Stimulated activated naive CD8-positive, alpha-beta T cell treated with anti-CD3 and anti-CD28 coated beads, Interleukin-15, amount 100 ng/mL, for 72 hours (primary cell): ENCODE data around the gene GIT2.
"Not testable (repeated sequence)": the region's sequence is repeated elsewhere in the genome, so short reads cannot be mapped to it uniquely, and the experiment has no call there.

Experiments
- ATAC-seq: fragments of 150-1000 bp; cut with Tn5 transposase; 2 replicates; pipeline ENCODE4 v1.10.0; 2021; ENCODE audit warnings: mild to moderate bottlenecking, moderate library complexity
- DNase-seq, 2 donors: peaks; one replicate each; pipeline ENCODE4 v3.0.0; 2021 to 2022
- H3K27ac Mint-ChIP-seq, 2 donors: one replicate each; pipeline ENCODE4 v1.8.0; 2022; ENCODE audit warnings: mild to moderate bottlenecking in 2 of 2, mixed read lengths in 2 of 2, moderate library complexity in 2 of 2
- H3K27me3 Mint-ChIP-seq: one replicate; pipeline ENCODE4 v1.8.0; 2022; ENCODE audit warnings: mixed read lengths
- H3K4me1 Mint-ChIP-seq: one replicate; pipeline ENCODE4 v1.8.0; 2022; ENCODE audit warnings: mild to moderate bottlenecking, mixed read lengths
- H3K4me3 Mint-ChIP-seq, 2 donors: one replicate each; pipeline ENCODE4 v1.8.0; 2022; ENCODE audit warnings: mild to moderate bottlenecking in 2 of 2, mixed read lengths in 2 of 2, moderate library complexity in 1 of 2
- H3K9me3 Mint-ChIP-seq, 2 donors: one replicate each; pipeline ENCODE4 v1.8.0; 2022; ENCODE audit warnings: mixed read lengths in 2 of 2

The GIT2 gene

DNA sequence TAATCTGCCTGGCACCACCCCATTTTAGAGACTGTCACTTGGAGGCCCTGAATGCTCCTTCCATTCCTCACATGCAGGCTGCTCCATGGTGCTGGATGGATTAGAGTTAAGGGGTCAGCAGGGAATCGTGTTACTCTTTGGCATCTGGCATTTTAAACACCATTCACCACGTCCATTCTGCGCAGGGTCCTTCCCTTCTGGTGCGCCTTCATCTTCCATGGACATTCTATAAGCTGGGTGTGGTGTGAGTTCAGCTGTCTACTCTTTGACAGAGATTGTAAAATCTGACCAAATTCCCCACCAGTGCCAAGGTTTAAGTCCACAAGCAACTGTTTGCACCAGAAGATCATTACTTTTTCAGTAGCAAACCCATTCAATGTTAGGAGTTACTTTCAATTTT, 47.8 kb downstream of the GIT2 start:
- Mint-ChIP-seq H3K27me3 (no peaks in the 10 kb centered on the region), H3K4me1 (peaks cover 43% of the 10 kb centered on the region), H3K9me3 (no peaks in the 10 kb centered on the region), H3K27ac (peak overlapping the region in 1 of 2 donors; percentile 80), H3K4me3 (no peak overlapping the region)
- ATAC-seq (no peak), DNase-seq (no peak)

DNA sequence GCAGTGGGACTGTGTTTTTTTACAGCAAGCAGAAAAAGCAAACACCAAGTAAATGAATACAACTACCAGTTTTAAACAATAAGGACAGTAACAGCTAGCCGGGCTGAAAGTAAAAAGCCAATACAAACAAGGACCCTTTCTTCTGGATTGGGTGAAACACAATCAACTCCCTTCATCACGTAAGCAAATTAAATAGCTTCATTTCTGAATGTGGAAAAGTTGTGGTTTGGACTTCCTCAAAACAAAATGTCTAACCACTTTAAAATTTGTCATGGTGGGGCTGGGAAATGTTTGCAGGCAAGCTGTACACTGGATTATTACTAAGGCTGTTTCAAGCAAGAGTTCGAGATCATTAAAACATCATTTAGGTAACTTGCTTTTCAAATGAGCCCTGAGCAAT, 48.6 kb downstream of the GIT2 start:
- H3K4me1 Mint-ChIP-seq: peaks cover 35% of the 10 kb centered on the region
- no peaks in the 10 kb centered on the region for H3K27me3 Mint-ChIP-seq
- ATAC-seq (no peak), DNase-seq (no peak)
- H3K4me3 Mint-ChIP-seq: no peak overlapping the region
- H3K9me3 Mint-ChIP-seq: no peaks in the 10 kb centered on the region
- H3K27ac Mint-ChIP-seq: peak overlapping the region; percentile 57 to 94

DNA sequence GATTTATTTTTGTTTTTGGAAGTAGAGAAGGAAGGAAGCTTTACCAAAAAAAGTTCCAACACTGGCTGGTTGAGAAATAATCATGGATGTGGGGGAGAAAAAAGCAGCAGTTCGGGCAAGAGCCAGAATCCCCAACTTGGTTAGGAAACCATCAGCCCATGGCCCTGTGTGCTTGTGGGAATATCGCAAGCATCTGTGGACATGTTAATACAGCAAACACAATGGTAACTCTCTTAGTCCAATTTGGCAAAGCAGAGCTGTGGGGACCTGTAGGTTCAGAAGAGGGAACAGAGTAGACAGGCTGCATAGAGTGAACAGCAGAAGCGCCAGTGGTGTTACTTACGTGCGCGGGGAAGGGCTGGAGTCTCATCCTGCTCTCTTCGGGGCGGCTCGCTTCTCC, 49.3 kb downstream of the GIT2 start:
- DNase-seq (no peak), ATAC-seq (no peak)
- peak overlapping the region in 1 of 2 donors; percentile 94 for H3K27ac Mint-ChIP-seq
- no peaks in the 10 kb centered on the region for H3K9me3 Mint-ChIP-seq
- H3K27me3 Mint-ChIP-seq: no peaks in the 10 kb centered on the region
- peaks cover 30% of the 10 kb centered on the region for H3K4me1 Mint-ChIP-seq
- no peak overlapping the region for H3K4me3 Mint-ChIP-seq

DNA sequence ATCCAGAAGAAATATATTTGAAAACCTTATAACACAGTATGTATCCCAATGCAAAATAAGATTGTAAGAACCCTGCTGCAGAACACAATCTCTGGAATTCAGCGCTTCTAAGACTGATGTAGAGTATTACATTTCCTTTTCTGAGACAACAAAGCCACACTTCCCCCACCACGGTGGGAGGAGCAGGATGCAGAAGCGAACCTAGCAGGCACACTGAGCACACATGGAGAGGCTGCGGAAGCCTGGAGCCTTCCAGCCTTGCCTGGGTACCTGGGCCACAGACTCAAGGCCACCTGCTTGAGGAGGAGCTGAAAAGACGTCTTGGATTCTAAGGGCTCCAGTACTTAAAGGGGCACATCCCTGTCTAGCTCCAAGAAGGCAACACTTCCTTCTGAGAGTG, 49.7 kb downstream of the GIT2 start:
- ATAC-seq (no peak), DNase-seq (no peak)
- H3K9me3 Mint-ChIP-seq: no peaks in the 10 kb centered on the region
- peaks cover 26% of the 10 kb centered on the region for H3K4me1 Mint-ChIP-seq
- H3K27ac Mint-ChIP-seq: peak overlapping the region in 1 of 2 donors; percentile 94
- no peaks in the 10 kb centered on the region for H3K27me3 Mint-ChIP-seq
- no peak overlapping the region for H3K4me3 Mint-ChIP-seq

DNA sequence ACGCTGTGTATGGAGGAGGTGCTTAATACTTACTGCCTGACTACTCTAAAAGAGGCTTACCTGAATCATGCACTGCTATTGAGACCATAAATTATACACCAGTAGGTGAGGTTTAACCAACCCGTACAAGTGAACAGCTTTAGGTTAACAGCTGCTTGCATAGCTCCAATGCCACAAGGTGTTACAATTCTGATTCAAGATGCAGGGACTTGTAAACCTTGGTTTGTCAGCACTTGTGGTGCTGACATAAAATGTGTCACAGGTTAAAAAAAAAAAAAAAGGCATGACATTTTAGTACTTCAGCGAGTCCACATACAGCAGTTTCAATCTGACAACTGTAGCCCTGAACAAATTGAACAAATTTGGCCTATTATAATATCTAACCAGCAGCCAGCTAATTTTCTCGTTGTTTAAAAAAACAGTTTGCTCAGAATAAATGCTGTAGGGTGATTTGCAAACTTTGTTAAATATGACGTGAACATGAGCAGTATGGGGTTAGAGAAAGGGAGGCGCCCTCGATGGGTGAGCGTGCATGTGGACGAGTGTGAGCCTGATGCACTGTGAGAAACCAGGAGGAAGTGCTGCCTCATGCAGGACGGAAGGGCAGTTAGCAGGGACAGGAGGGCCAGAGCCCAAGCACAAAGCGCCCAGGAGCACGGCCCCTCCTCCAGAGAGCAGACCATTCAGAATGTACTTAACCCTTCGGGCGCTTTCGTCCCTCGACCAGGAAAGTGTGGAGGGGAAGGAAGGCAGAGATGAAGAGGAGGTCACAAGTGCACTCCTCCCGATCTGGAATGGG, 51.4 kb downstream of the GIT2 start:
- Mint-ChIP-seq H3K4me1 (peaks cover 25% of the 10 kb centered on the region), H3K27ac (no peak overlapping the region), H3K9me3 (no peaks in the 10 kb centered on the region), H3K27me3 (no peaks in the 10 kb centered on the region), H3K4me3 (no peak overlapping the region)
- ATAC-seq (no peak), DNase-seq (no peak)

DNA sequence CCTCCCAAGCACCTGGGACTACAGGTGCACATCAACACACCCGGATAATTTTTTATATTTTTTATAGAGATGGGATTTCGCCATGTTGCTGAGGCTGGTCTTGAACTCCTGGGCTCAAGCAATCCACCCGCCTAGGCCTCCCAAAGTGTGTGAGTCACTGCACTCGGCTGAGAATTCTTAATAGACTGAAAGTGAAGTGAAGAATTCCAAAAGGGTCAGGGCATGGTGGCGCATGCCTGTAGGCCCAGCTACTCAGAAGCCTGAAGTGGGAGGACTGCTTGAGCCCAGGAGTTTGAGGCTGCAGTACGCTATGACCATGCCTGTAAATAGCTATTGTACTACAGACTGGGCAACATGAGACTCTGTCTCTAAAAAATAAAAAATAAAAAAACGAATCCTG, 52.4 kb downstream of the GIT2 start:
- H3K4me1 Mint-ChIP-seq: peaks cover 25% of the 10 kb centered on the region
- ATAC-seq: no peak

DNA sequence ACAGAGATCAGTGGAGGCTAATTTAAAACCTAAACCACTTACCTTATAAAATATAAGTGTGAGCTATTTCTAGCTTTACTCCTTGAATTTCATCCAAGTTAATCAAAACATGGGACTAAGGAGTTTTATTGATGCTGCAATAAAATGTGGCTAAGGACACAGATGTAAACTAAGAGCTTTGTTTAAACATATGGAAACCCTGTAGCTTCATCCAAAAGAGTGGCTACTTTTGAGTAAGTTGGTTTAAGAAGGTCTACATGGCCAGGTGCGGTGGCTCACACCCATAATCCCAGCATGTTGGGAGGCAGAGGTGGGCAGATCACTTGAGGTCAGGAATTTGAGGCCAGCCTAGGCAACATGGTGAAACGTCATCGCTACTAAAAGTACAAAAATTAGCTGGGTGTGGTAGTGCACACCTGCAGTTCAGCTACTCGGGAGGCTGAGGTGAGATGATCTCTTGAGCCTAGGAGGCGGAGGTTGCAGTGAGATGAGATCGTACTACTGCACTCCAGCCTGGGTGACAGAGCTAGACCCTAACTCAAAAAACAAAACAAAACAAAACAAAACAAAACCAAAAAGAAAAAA, 55.7 kb downstream of the GIT2 start:
- Mint-ChIP-seq H3K27ac (no peak overlapping the region), H3K4me3 (no peak overlapping the region), H3K4me1 (no peaks in the 10 kb centered on the region), H3K27me3 (no peaks in the 10 kb centered on the region), H3K9me3 (no peaks in the 10 kb centered on the region)
- DNase-seq: no peak
- no peak for ATAC-seq

More for the DNA sequence above, 52.4 kb downstream of the GIT2 start:
- DNase-seq: no peak
- no peak overlapping the region for H3K4me3 Mint-ChIP-seq
- no peaks in the 10 kb centered on the region for H3K9me3 Mint-ChIP-seq
- peak overlapping the region in 1 of 2 donors; percentile 19 for H3K27ac Mint-ChIP-seq
- H3K27me3 Mint-ChIP-seq: no peaks in the 10 kb centered on the region

DNA sequence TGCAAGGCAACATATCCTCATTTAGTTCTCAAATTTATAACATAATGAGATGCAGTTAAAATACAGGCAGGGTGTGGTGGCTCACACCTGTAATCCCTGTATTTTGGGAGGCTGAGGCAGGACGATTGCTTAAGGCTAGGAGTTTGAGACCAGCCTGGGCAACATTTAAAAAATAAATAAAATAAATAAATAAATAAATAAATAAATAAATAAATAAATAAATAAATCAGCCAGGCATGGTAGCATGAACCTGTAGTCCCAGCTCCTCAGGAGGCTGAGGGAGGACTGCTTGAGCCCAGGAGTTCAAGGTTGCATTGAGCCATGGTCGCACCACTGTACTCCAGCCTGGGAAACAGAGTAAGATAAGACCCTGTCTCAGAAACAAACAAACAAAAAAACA, 56.7 kb downstream of the GIT2 start:
- no peaks in the 10 kb centered on the region for H3K9me3 Mint-ChIP-seq
- ATAC-seq: no peak
- DNase-seq: no peak
- H3K4me3 Mint-ChIP-seq: no peak overlapping the region
- H3K27me3 Mint-ChIP-seq: no peaks in the 10 kb centered on the region
- peak overlapping the region in 1 of 2 donors; percentile 6 for H3K27ac Mint-ChIP-seq
- H3K4me1 Mint-ChIP-seq: no peaks in the 10 kb centered on the region

DNA sequence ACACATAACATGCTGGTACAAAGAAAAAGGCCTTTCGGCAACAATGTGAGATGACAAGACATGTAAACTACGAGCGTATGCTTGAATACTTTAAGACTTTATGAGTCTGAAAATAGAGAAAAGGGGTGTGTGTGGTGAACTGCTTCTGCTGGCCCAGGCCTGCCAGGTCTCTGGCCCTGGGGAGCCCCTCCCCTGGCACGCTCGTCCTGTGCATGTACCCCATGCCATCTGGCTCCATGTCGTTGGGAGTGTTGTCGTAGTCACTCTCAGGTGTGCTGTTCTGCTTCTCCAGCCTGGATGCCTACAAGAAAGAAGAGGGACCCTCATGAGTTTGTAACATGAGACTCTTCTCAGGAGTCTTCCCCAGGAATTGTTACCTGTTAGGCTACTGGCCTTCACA, 57.2 kb downstream of the GIT2 start:
- H3K4me1 Mint-ChIP-seq: no peaks in the 10 kb centered on the region
- no peaks in the 10 kb centered on the region for H3K9me3 Mint-ChIP-seq
- H3K27ac Mint-ChIP-seq: peak overlapping the region in 1 of 2 donors; percentile 6
- no peak for DNase-seq
- no peak overlapping the region for H3K4me3 Mint-ChIP-seq
- H3K27me3 Mint-ChIP-seq: no peaks in the 10 kb centered on the region
- no peak for ATAC-seq

DNA sequence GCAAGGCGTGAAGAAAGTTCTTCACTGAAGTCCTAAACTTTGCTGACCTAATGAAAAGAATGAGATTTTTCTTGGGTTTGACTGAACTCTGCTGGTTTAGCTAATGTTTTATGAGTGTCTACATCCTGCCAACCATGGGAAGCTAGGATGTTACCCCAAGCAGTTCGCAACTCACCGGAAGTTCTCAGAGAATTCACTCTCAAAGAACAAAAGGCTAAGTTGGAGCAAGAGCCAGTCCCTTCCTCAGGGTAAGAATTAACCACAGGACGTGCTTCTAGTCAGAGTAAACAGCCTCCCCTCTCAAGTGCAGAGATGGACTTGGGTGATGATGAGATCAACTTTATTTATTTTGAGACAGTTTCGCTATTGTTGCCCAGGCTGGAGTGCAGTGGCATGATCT, 58.8 kb downstream of the GIT2 start:
- Mint-ChIP-seq H3K4me1 (no peaks in the 10 kb centered on the region), H3K27ac (no peak overlapping the region), H3K9me3 (no peaks in the 10 kb centered on the region), H3K4me3 (no peak overlapping the region), H3K27me3 (no peaks in the 10 kb centered on the region)
- DNase-seq: no peak
- no peak for ATAC-seq

DNA sequence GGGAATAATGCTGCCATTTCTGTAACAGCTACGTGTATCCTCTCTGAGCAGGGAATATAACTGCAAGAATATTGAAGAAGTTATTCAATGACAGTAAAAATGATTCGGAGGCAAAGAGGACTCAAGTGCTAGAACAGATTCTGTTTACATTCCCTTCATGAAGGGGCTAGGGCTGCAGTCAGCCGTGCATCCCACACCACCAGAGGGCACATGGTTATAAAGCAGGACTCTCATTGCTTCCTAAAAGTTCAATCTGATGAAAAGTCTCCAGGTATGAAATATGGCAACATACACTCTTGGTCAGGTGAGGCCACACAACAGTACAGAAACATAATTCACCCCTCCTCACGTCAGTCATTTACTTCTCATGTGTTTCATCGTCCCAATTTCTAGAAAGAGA, 62.1 kb downstream of the GIT2 start:
- Mint-ChIP-seq H3K4me1 (no peaks in the 10 kb centered on the region), H3K4me3 (no peak overlapping the region), H3K27me3 (no peaks in the 10 kb centered on the region), H3K9me3 (no peaks in the 10 kb centered on the region), H3K27ac (peak overlapping the region in 1 of 2 donors; percentile 78)
- peak; percentile 56 for ATAC-seq
- peak in 1 of 2 donors; percentile 21 for DNase-seq

DNA sequence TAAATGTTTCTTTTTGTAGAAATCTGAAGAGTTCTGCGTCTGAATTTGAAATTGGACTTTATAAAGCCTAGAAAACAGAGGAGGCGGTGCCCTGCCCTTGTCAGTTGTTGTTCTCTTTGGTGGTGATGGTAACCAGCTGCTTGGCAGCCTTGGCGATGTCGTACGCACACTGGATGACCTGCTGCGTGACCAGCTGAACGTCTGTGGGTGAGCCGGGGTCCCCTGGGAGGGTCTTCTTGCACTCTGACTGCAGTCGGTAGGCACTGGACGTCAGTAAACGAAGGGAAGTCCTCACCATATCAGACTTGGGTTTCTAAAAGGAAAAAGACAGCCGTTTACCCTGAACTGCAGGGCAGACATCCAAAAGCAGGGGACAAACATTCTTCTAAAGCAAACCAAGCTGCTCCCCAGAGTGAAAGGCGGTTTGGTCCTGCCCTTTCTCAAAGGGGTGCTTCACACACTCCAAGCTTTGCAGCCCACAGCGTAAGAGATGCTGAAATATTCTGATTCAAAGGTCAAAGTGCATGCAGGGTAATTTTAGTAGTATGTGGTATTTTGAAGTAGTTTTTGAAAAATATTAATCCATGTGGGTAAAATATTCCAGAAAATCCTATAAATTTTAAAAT, 63.2 kb downstream of the GIT2 start:
- ATAC-seq: no peak
- H3K4me1 Mint-ChIP-seq: no peaks in the 10 kb centered on the region
- no peak for DNase-seq
- H3K9me3 Mint-ChIP-seq: no peaks in the 10 kb centered on the region
- no peak overlapping the region for H3K4me3 Mint-ChIP-seq
- H3K27ac Mint-ChIP-seq: no peak overlapping the region
- H3K27me3 Mint-ChIP-seq: no peaks in the 10 kb centered on the region

DNA sequence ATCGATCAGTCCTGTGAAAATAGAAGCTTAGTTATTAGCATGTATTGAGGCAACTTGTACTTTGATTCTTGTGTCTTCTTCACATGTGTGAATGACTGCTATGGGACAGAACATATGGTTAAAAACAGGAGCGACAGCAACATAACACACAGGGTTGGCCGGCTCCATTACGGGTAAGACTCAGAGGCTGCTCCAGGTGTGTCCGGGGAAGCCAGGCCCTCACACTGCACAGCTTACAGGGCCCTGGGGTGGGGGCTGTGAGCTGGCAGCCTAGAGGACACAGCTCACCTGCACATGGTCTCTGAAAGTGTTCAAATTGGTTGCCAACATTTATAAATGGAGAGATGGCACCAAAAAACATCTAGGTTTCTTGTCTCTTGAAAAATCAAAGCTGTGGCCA, 65.0 kb downstream of the GIT2 start:
- DNase-seq: no peak
- no peak for ATAC-seq
- Mint-ChIP-seq H3K9me3 (no peaks in the 10 kb centered on the region), H3K4me3 (no peak overlapping the region), H3K4me1 (no peaks in the 10 kb centered on the region), H3K27me3 (no peaks in the 10 kb centered on the region), H3K27ac (peak overlapping the region in 1 of 2 donors; percentile 22)

DNA sequence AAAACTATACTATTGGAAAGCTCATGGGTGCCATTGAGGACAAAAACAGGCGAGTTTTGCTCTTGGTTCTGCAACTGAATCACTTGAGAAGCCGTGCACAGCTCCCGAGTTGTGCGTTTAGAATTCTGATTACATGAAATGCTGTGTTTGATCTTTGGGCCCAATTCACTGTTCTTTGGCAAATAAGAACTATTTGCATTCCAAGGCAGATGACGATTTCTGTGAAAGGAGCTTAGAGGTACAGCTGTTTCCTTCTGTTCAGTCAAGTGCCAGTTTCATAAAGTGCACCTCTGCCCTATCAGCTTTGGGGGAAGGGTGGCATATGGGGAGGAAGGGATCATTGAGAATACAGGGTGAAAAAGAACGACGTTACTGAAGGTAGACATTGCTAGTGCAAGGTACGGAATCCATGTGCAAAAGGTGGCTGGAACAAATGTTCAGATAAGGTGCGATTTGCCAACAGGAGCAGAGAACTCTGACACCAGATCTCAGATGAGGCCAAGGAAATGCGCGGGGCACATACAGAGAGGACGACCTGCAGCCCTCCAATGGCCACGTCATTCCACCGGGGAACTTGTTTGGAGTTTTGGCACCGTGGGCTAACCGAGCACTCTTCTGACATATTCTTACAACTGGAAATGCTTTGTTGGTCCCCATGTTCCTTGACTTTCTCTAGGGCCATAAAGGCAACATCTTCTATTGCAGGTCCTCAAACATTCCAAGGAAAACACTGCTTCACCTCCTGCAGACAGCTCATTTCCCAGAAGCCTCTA, 66.0 kb downstream of the GIT2 start:
- Mint-ChIP-seq H3K27ac (no peak overlapping the region), H3K27me3 (no peaks in the 10 kb centered on the region)
- DNase-seq: no peak

DNA sequence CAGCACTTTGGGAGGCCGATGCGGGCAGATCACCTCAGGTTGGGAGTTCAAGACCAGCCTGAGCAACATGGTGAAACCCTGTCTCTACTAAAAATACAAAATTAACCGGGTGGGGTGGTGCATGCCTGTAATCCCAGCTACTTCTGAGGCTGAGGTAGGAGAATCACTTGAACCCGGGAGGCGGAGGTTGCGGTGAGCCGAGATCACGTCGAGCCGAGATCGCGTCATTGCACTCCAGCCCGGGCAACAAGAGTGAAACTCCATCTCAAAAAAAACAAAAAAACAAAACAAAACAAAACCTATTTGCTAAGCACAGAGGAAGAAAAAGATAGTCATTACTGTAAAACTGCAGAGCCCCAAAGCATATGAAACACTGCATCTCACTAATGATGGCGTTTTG, 66.8 kb downstream of the GIT2 start:
- DNase-seq, H3K9me3 Mint-ChIP-seq, H3K27ac Mint-ChIP-seq, H3K27me3 Mint-ChIP-seq, ATAC-seq, H3K4me3 Mint-ChIP-seq, H3K4me1 Mint-ChIP-seq: not testable (repeated sequence)

More for the DNA sequence above, 66.0 kb downstream of the GIT2 start:
- Mint-ChIP-seq H3K4me3 (no peak overlapping the region), H3K4me1 (no peaks in the 10 kb centered on the region), H3K9me3 (no peaks in the 10 kb centered on the region)
- no peak for ATAC-seq
